GM19452 (cell line): ENCODE data around the gene OSBPL9.
"Not testable (repeated sequence)": the region's sequence is repeated elsewhere in the genome, so short reads cannot be mapped to it uniquely, and the experiment has no call there.

Experiments used
- ATAC-seq: cut with Tn5 transposase; IDR thresholded peaks from one replicate; pipeline ENCODE4 v1.9.1; 2021; ENCODE audit not compliant: unreplicated experiment

Gene OSBPL9

GRCh38 chr1:51634618-51635017 lies 17.7 kb downstream of the OSBPL9 start:
- ATAC-seq: no peak

GRCh38 chr1:51635615-51636014 lies 18.7 kb downstream of the OSBPL9 start:
- no peak for ATAC-seq

DNA sequence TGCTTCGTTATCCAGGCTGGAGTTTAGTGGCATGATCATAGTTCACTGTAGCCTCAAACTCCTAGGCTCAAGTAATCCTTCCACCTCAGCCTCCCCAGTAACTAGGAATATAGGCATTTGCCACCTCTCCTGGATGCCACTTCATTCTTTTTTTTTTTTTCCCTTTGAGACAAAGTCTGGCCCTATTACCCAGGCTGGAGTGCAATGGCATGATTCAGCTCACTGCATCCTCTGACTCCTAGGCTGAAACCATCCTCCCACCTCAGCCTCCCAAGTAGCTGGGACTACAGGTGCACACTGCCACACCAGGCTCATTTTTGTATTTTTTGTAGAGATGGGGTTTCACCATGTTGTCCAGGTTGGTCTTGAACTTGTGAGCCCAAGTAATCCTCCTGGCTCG lies 19.3 kb downstream of the OSBPL9 start:
- no peak for ATAC-seq

GRCh38 chr1:51636764-51637522 lies 20.1 kb downstream of the OSBPL9 start:
- no peak for ATAC-seq

DNA sequence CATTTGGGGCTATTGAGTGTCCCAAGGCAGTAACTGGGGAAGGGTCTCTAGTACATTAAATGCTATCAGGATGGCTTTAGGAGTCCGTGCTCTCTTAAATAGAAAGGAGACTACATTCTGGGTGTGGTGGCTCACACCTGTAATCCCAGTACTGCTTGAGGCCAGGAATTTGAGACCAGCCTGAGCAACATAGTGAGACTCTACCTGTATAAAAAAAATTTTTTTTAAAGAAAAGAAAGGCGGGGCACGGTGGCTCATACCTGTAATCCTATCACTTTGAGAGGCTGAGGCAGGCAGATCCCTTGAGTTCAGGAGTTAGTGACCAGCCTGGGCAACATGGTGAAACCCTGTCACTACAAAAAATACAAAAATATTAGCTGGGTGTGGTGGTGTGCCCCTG lies 21.5 kb downstream of the OSBPL9 start:
- no peak for ATAC-seq

GRCh38 chr1:51639694-51640093 lies 22.8 kb downstream of the OSBPL9 start:
- ATAC-seq: no peak

GRCh38 chr1:51641096-51641495 lies 24.2 kb downstream of the OSBPL9 start:
- no peak for ATAC-seq

- no peak for ATAC-seq
These were observed 25.8 kb downstream of the OSBPL9 start for GRCh38 chr1:51642739-51643142.

- no peak for ATAC-seq
These were observed 26.5 kb downstream of the OSBPL9 start for GRCh38 chr1:51643362-51643761.

DNA sequence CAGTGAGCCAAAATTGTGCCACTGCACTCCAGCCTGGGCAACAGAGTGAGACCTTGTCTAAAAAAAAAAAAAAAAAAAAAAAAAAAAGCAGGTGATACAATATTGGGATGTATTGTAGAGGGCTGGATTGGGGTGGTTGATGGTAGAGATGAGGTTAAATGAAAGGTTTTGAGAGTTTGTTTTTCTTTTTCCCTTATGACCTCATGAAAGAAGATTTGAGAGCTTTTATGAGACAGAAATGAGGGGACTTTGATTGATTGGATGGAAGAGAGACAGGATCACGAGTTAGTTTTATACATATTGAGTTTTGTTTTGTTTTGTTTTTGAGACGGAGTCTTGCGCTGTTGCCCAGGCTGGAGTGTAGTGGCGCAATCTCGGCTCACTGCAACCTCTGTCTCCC lies 27.1 kb downstream of the OSBPL9 start:
- no peak for ATAC-seq

DNA sequence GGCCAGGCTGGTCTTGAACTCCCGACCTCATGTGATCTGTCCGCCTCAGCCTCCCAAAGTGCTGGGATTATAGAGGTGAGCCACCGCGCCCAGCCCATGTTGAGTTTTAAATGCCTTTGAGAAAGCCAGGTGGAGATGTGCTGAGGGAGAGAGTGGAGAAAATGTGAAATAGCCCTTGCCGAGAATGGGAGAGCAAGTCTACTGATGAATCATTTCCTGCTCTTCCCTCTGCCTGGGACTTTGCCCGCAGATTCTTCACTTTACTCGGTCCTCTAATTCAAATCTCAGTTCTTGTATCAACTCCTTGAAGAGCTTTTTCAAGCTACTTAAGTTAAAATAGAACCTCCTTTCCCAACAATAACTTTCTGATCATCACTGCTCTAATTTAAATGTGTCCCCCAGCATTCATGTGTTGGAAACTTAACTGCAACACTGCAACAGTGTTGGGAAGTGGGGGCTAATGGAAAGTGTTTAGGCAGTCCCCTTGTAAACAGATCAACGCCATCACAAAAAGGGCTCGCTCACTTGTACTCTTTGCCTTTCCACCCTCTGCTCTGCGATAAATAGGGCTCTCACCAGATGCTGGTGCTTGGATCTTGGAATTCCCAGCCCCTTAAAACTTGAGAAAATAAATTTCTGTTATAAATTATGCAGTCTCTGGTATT lies 27.8 kb downstream of the OSBPL9 start:
- no peak for ATAC-seq

DNA sequence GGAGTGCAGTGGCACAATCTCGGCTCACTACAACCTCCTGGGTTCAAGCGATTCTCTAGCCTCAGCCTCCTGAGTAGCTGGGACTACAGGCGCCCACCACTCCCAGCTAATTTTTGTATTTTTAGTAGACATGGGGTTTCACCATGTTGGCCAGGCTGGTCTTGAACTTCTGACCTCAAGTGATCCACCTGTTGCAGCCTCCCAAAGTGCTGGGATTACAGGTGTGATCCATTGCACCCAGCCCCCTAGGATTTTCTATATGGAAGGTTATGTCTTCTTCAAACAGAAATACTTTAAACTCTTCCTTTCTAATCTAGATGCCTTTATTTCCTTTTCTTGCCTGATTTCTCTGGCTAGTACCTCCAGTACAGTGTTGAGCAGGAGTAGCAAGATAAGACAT lies 29.7 kb downstream of the OSBPL9 start:
- ATAC-seq: not testable (repeated sequence)

DNA sequence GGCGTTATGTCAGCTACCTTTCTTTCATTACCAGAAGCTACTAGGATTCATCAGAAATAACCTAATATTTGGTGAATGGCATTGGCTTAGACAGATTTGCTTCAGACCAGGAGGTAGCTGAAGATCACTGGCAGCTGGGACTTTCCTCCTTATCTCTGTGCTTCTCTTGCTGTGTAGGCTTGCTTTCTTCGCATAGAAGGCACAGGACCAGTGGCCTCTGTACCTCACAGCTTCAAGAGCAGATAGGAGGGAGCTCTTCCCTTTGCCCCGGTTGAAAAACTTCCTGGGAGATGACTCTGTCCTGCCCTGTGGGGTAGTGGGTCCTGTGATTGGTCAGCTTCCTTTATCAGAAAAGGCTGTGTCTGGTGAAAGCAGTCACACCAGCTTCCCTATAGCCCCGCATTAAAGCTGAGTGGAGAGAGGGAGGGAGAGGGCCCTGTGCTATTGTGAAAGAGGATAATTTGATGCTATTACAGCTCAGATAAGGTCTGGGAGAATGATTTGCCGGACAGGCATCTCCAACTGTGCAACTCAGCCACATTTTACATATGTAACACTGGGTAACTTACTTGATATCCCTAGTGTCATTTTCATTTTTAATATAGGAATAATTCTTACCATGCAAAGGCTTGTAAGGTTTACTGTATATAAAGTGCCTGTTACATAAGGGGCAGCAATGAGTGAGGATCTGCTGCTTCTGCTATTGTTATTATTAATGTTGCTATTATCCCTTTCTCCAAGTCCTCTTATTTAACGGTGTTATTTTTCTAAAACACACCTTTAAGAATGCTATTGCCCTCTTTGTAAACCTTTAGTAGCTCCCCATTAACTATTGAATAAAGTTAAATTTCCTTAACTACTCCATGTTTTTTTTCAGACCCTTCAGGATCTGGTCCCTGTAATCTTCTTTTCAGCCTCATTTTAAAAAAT lies 31.6 kb downstream of the OSBPL9 start:
- no peak for ATAC-seq

- no peak for ATAC-seq
These were observed 32.8 kb downstream of the OSBPL9 start for GRCh38 chr1:51649593-51650091.

DNA sequence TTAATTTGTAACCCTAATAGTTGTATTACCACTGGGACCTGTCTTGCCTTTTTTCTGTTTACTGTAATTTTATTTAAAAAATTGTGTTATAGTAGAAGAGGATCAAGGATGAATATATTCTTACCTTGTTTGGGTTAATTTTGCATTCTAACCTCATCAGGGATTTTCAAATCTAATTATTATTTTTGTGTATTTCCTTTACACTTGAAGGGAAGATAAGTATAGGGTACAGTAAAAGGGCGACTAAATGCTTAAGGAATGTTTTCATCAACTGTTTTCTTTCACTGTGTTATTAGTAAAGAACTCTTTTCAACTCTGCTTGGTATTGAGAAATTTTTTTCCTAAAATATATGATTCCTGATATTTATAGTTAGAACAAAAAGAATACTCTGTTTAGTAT lies 33.3 kb downstream of the OSBPL9 start:
- no peak for ATAC-seq

DNA sequence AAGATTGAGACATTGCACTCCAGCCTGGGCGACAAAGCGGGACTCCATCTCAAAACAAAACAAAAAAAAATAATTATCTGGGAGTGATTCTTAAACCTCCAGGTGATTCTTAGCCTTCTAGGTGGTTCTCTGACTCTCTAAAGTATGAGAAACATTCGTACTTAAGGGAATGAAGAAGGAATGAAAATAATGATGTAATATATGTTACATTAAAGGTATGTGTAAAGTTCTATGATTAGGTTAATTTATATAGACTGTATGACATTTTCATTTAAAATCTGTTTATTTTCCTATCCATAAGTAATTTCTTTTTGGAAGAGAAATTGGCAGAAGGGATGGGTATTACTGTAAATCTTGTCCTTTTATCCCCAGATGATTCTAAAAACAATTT lies 34.7 kb downstream of the OSBPL9 start:
- no peak for ATAC-seq

- no peak for ATAC-seq
These were observed 35.7 kb downstream of the OSBPL9 start for GRCh38 chr1:51652599-51652998.

- ATAC-seq: no peak
These were observed 36.2 kb downstream of the OSBPL9 start for GRCh38 chr1:51653127-51653526.

DNA sequence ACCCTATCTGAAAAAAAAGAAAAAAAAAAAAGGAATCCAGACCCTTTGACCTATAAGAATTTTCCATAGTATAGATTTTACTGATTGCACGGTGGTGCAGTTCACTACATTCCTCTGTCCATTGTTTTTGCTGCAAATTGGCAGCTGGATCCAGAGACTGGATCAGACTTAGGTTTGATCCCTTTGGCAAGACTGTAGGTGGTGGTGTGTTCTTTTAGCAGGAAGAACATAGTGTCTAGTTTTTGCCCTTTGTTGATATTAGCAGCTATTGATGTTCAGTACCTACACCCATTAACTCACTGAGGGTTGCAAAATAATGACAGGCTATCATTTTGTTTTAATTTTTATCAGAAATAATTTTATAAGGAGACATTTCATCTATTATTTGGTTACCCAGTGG lies 37.1 kb downstream of the OSBPL9 start:
- ATAC-seq: no peak

- ATAC-seq: no peak
These were observed 39.5 kb downstream of the OSBPL9 start for GRCh38 chr1:51656374-51656773.

- ATAC-seq: no peak
These were observed 43.7 kb downstream of the OSBPL9 start for GRCh38 chr1:51660580-51660979.
